Measurements from ENCODE around the gene PFN3.

PFN3 gene

DNA sequence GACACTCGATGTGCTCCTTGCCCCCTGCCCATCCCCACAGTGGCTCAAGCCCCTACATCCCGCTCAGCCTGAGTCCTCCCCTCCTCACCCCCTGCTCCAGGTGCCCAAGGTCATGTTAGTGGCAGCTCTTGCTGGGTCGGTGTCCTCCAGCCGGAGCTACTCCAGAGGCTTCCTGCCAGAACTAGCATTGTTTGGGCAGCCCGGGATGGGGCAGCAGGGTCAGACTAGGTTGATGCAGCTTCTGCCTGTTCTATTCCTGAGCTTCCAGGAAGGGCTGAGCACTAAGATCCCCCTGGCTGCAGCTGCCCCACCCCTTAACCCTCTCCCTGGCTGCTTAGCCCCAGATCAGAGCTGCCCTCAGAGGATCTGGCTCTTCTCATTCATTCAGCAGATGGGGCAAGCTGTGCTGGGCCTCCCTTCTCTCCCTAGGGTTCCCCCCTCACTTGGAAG, 42.1 kb downstream of the PFN3 start:
- Histone ChIP-seq H3K27me3 (ENCODE audit: insufficient read depth, poor library complexity, severe bottlenecking) (no peaks in the 10 kb centered on the region), H3K4me3 (replicated peaks; ENCODE audit: insufficient read depth, low read length) (peak overlapping the region; percentile 72), H3K27ac (replicated peaks) (peak overlapping the region; percentile 96)
- no peak for DNase-seq (ENCODE audit: low read depth in 1 of 2, low spot score in 1 of 2)
- TF ChIP-seq SPI1 (IDR thresholded peaks at IDR 0.05; ENCODE audit: borderline replicate concordance, low read depth), result no peak
- no peak for TF ChIP-seq POLR2AphosphoS5 (IDR thresholded peaks at IDR 0.05; ENCODE audit: low read depth)

DNA sequence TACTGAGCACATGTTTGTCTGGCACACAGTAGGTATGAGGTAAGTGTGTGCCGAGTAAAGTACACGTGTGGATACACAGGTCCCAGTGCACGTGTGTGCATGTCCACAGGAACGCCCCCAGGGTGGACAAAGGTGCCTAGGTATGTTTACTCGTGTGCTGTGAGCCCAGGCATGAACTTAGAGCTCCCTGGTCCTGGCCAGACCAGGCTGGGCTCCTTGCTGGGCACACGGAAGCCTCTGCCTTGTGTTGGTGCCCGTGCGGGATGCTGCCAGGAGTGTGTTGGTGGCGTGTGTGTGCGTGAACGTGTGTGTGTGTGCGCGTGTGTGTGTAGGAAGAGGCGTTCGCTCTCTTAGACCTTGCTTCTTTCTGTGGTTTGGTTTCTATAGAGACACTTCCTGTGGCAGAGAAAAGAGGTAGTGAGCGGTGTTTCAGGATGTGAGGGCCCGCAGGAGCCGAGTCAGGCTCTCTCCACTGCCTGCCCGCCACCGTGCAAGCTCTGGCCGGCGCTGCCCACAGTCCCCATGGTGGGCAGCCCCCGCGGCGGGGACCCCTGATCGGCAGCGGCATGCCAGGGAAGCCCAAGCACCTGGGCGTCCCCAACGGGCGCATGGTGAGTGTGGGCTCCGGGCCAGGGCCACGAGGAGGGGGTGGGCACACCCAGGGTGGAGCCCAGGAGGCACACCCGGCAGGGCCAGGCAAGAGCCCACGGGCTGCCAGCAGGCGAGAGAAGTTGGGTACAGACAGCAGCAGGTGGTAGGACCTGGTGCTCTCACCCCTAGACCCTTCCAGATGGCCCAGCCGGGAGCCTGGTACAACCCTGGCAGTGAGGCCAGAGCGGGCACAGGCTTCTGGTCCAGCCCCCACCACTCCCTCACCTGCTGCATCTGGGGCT, 42.8 kb downstream of the PFN3 start, which contains the start of gene RGS14:
TSS of gene RGS14 (plus strand) at position 466 of the 893 bp plus-strand sequence. CDS start at position 567, 101 bp downstream.
- Histone ChIP-seq H3K27ac (replicated peaks) (peak within 1 kb of the TSS; percentile 96), H3K27me3 (ENCODE audit: insufficient read depth, poor library complexity, severe bottlenecking) (no peaks in the 10 kb centered on the region), H3K4me3 (replicated peaks; ENCODE audit: insufficient read depth, low read length) (peak within 1 kb of the TSS; percentile 72)
- TF ChIP-seq POLR2AphosphoS5 (IDR thresholded peaks at IDR 0.05; ENCODE audit: low read depth) (peak; percentile 75), GABPA (IDR thresholded peaks at IDR 0.05; ENCODE audit: low read depth) (peak; percentile 57), SPI1 (IDR thresholded peaks at IDR 0.05; ENCODE audit: borderline replicate concordance, low read depth) (peak; percentile 96), REST (IDR thresholded peaks at IDR 0.05; ENCODE audit: insufficient replicate concordance, low read depth) (no peak)
- TF ChIP-seq, protein P1, sequence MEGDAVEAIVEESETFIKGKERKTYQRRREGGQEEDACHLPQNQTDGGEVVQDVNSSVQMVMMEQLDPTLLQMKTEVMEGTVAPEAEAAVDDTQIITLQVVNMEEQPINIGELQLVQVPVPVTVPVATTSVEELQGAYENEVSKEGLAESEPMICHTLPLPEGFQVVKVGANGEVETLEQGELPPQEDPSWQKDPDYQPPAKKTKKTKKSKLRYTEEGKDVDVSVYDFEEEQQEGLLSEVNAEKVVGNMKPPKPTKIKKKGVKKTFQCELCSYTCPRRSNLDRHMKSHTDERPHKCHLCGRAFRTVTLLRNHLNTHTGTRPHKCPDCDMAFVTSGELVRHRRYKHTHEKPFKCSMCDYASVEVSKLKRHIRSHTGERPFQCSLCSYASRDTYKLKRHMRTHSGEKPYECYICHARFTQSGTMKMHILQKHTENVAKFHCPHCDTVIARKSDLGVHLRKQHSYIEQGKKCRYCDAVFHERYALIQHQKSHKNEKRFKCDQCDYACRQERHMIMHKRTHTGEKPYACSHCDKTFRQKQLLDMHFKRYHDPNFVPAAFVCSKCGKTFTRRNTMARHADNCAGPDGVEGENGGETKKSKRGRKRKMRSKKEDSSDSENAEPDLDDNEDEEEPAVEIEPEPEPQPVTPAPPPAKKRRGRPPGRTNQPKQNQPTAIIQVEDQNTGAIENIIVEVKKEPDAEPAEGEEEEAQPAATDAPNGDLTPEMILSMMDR (IDR thresholded peaks at IDR 0.05; ENCODE audit: insufficient read depth, low read length), result no peak
- peak; percentile 87 to 93 for DNase-seq (ENCODE audit: low read depth in 1 of 2, low spot score in 1 of 2)

DNA sequence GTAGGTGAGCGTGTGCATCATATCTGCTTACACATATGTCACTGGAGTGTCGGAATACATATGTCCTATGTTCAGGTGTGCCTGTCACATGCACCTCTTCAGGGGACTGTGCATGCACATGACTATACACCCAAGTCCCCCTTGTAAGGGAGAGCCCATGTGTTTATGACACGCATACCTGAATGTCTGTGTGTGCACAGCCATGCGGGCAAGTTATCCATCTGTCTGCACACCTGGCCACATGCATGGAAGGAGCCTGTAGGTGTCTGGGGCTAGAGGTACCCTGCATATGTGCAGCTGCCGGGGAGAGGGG, 43.4 kb downstream of the PFN3 start:
- no peak for DNase-seq (ENCODE audit: low read depth in 1 of 2, low spot score in 1 of 2)
- no peak overlapping the region for H3K4me3 ChIP-seq (replicated peaks; ENCODE audit: insufficient read depth, low read length)
- peak overlapping the region; percentile 96 for H3K27ac ChIP-seq (replicated peaks)
- no peaks in the 10 kb centered on the region for H3K27me3 ChIP-seq (ENCODE audit: insufficient read depth, poor library complexity, severe bottlenecking)
- TF ChIP-seq SPI1 (IDR thresholded peaks at IDR 0.05; ENCODE audit: borderline replicate concordance, low read depth), result no peak
- TF ChIP-seq GABPA (IDR thresholded peaks at IDR 0.05; ENCODE audit: low read depth), result no peak
- TF ChIP-seq REST (IDR thresholded peaks at IDR 0.05; ENCODE audit: insufficient replicate concordance, low read depth), result no peak
- TF ChIP-seq, protein P1 (IDR thresholded peaks at IDR 0.05; ENCODE audit: insufficient read depth, low read length), result no peak
- TF ChIP-seq POLR2AphosphoS5 (IDR thresholded peaks at IDR 0.05; ENCODE audit: low read depth), result no peak

- TF ChIP-seq, protein P1 (IDR thresholded peaks at IDR 0.05; ENCODE audit: insufficient read depth, low read length), result no peak
- no peak for TF ChIP-seq POLR2AphosphoS5 (IDR thresholded peaks at IDR 0.05; ENCODE audit: low read depth)
- peak in 1 of 2 experiments; percentile 58 for DNase-seq (ENCODE audit: low read depth in 1 of 2, low spot score in 1 of 2)
Measured at GRCh38 chr5:177356746-177357145, 43.7 kb downstream of the PFN3 start.

More at GRCh38 chr5:177356746-177357145, 43.7 kb downstream of the PFN3 start:
- H3K4me3 ChIP-seq (replicated peaks; ENCODE audit: insufficient read depth, low read length), result no peak overlapping the region
- peak overlapping the region; percentile 96 for H3K27ac ChIP-seq (replicated peaks)
- no peaks in the 10 kb centered on the region for H3K27me3 ChIP-seq (ENCODE audit: insufficient read depth, poor library complexity, severe bottlenecking)
